ENCODE data around the gene ARHGEF16. TPM values are rescaled to one million over a fixed set of nuclear protein-coding genes. Genes with fewer than 3 reads are reported as not detected.

The ARHGEF16 gene
- total RNA-seq, 1 donor from 2014 or later: 1.3 TPM

GRCh38 chr1:3461238-3461933 lies 6.9 kb downstream of the ARHGEF16 start:
- Histone ChIP-seq H4K20me1 (ENCODE audit: low read depth) (no peaks in the 10 kb centered on the region), H2AFZ (replicated peaks) (no peak overlapping the region), H3K4me1 (peaks cover 9% of the 10 kb centered on the region), H3K9ac (no peak overlapping the region), H3K27ac (no peak overlapping the region), H3F3A (ENCODE audit: low read depth) (peaks cover 6% of the 10 kb centered on the region), H3K27me3 (no peaks in the 10 kb centered on the region), H3K79me2 (ENCODE audit: low read depth) (no peaks in the 10 kb centered on the region), H3K36me3 (no peaks in the 10 kb centered on the region), H3K4me2 (no peak overlapping the region), H3K9me3 (ENCODE audit: low read depth) (no peaks in the 10 kb centered on the region), H3K4me3 (no peak overlapping the region)
- H3K4me1 Mint-ChIP-seq: peaks cover 50% of the 10 kb centered on the region
- DNase-seq (ENCODE audit: low spot score): no peak
- no peaks in the 10 kb centered on the region for H3K36me3 Mint-ChIP-seq
- no peaks in the 10 kb centered on the region for H3K9me3 Mint-ChIP-seq
- H3K4me3 Mint-ChIP-seq: no peak overlapping the region
- peaks cover 3% of the 10 kb centered on the region for H3K27me3 Mint-ChIP-seq (ENCODE audit: insufficient read depth, low read depth)
- H3K27ac Mint-ChIP-seq: peak overlapping the region; percentile 61
- no peak for TF ChIP-seq CTCF (IDR thresholded peaks at IDR 0.05)

GRCh38 chr1:3461934-3462275 lies 7.4 kb downstream of the ARHGEF16 start:
- H3K36me3 Mint-ChIP-seq: no peaks in the 10 kb centered on the region

GRCh38 chr1:3462356-3463012 lies 8.0 kb downstream of the ARHGEF16 start:
- TF ChIP-seq EZH2 (IDR thresholded peaks at IDR 0.05) (no peak), CTCF (IDR thresholded peaks at IDR 0.05) (no peak)
- no peak for DNase-seq (ENCODE audit: low spot score)
- peaks cover 4% of the 10 kb centered on the region for H3K27me3 Mint-ChIP-seq (ENCODE audit: insufficient read depth, low read depth)
- Histone ChIP-seq H3F3A (ENCODE audit: low read depth) (peaks cover 6% of the 10 kb centered on the region), H4K20me1 (ENCODE audit: low read depth) (no peaks in the 10 kb centered on the region), H3K79me2 (ENCODE audit: low read depth) (no peaks in the 10 kb centered on the region), H3K9ac (no peak overlapping the region), H3K27ac (no peak overlapping the region), H3K4me3 (no peak overlapping the region), H3K4me2 (no peak overlapping the region), H3K36me3 (no peaks in the 10 kb centered on the region), H3K4me1 (peaks cover 9% of the 10 kb centered on the region), H3K9me3 (ENCODE audit: low read depth) (no peaks in the 10 kb centered on the region), H3K27me3 (no peaks in the 10 kb centered on the region), H2AFZ (replicated peaks) (no peak overlapping the region)
- no peak overlapping the region for H3K4me3 Mint-ChIP-seq
- no peaks in the 10 kb centered on the region for H3K9me3 Mint-ChIP-seq
- peaks cover 44% of the 10 kb centered on the region for H3K4me1 Mint-ChIP-seq
- H3K36me3 Mint-ChIP-seq: no peaks in the 10 kb centered on the region
- H3K27ac Mint-ChIP-seq: no peak overlapping the region

More at GRCh38 chr1:3461934-3462275, 7.4 kb downstream of the ARHGEF16 start:
- H3K9ac ChIP-seq: no peak overlapping the region
- H3K4me2 ChIP-seq: no peak overlapping the region
- H3K27ac ChIP-seq: no peak overlapping the region
- no peaks in the 10 kb centered on the region for H3K9me3 ChIP-seq (ENCODE audit: low read depth)
- H3K27me3 ChIP-seq: no peaks in the 10 kb centered on the region
- Mint-ChIP-seq H3K27me3 (ENCODE audit: insufficient read depth, low read depth) (peaks cover 4% of the 10 kb centered on the region), H3K9me3 (no peaks in the 10 kb centered on the region), H3K4me1 (peaks cover 50% of the 10 kb centered on the region), H3K4me3 (no peak overlapping the region), H3K27ac (no peak overlapping the region)
- no peaks in the 10 kb centered on the region for H3K79me2 ChIP-seq (ENCODE audit: low read depth)
- TF ChIP-seq EZH2phosphoT487 (IDR thresholded peaks at IDR 0.05): no peak
- TF ChIP-seq CTCF (IDR thresholded peaks at IDR 0.05): no peak
- no peak for TF ChIP-seq EZH2 (IDR thresholded peaks at IDR 0.05)
- H3F3A ChIP-seq (ENCODE audit: low read depth): peaks cover 6% of the 10 kb centered on the region
- no peaks in the 10 kb centered on the region for H4K20me1 ChIP-seq (ENCODE audit: low read depth)
- no peaks in the 10 kb centered on the region for H3K36me3 ChIP-seq
- H2AFZ ChIP-seq (replicated peaks): no peak overlapping the region
- peaks cover 9% of the 10 kb centered on the region for H3K4me1 ChIP-seq
- no peak overlapping the region for H3K4me3 ChIP-seq
- no peak for DNase-seq (ENCODE audit: low spot score)
